Endothelial cell of umbilical vein (primary cell): ENCODE data around the gene PTGDR. TPM values are rescaled to one million over a fixed set of nuclear protein-coding genes. Genes with fewer than 3 reads are reported as not detected.
A peak's percentile ranks its signal among the peaks of the same experiment; 100 is the strongest.

Source experiments
- BruUV-seq: library from RNA; stranded (reverse); fragments of 400-500 nt; replicated peaks from 2 replicates; lab custom pipeline; 2021; lab: Mats Ljungman, UMichigan
- CTCF ChIA-PET: fragments of 300-600, 350-600 bp; sonication (Branson Sonifier 250); formaldehyde crosslinking; loops from one replicate; lab custom pipeline; 2021; ENCODE audit warnings: antibody characterized with exemption, inconsistent platforms; lab: Charles Lee
- POLR2A ChIA-PET: fragments of 300-600, 350-600 bp; sonication (Branson Sonifier 250); formaldehyde crosslinking; loops from one replicate; lab custom pipeline; 2021; ENCODE audit warnings: antibody characterized with exemption, inconsistent platforms; lab: Charles Lee
- DNase-seq: peaks from one replicate; pipeline ENCODE4 v3.0.0-alpha.2; 2011; ENCODE audit warnings: low read depth, low spot score
- FAIRE-seq: peaks from 2 replicates; lab custom pipeline; 2011; peaks lifted over from hg19 to GRCh38; lab: Jason Lieb, UNC
- H2AFZ ChIP-seq: 2 replicates; pipeline ENCODE4 v1.6.0; 2012; ENCODE audit warnings: low read depth, low read length, control low read depth, inconsistent platforms
- H3K27ac ChIP-seq: 2 replicates; pipeline ENCODE4 v1.5.1; 2011; ENCODE audit warnings: low read depth, mild to moderate bottlenecking, control low read depth, low read length, moderate library complexity; ENCODE audit not compliant: insufficient read depth
- H3K27me3 ChIP-seq, 2 experiments: 2 replicates each; pipeline versions ENCODE4 v1.6.0 to v1.6.1; 2011; ENCODE audit warnings: low read length in 2 of 2, mixed read lengths in 1 of 2; ENCODE audit not compliant: control insufficient read depth in 2 of 2, insufficient read depth in 2 of 2
- H3K36me3 ChIP-seq, 2 experiments: 2 replicates in 1 of 2; 3 replicates in 1 of 2; pipeline ENCODE4 v1.5.1; 2011; ENCODE audit warnings: low read length in 2 of 2, mild to moderate bottlenecking in 1 of 2, moderate library complexity in 1 of 2; ENCODE audit not compliant: control insufficient read depth in 2 of 2, insufficient read depth in 2 of 2; ENCODE audit errors: extremely low read depth in 1 of 2
- H3K4me1 ChIP-seq: 3 replicates; pipeline ENCODE4 v1.5.1; 2011; ENCODE audit warnings: mild to moderate bottlenecking, low read length; ENCODE audit not compliant: control insufficient read depth, insufficient read depth; ENCODE audit errors: extremely low read depth
- H3K4me2 ChIP-seq: 2 replicates; pipeline ENCODE4 v1.6.1; 2011; ENCODE audit warnings: low read length, control low read depth, mixed read lengths; ENCODE audit not compliant: insufficient read depth
- H3K4me3 ChIP-seq, 3 experiments: fragments of 200-600 bp in 1 of 3; sonication (generic), shearing (Covaris generic) in 1 of 3; replicated peaks in 1 of 3; 2 replicates each; pipeline ENCODE4 v1.5.1; 2011 to 2016; ENCODE audit warnings: control low read depth in 3 of 3, low read length in 3 of 3, mild to moderate bottlenecking in 2 of 3, inconsistent platforms in 1 of 3, low read depth in 1 of 3, moderate library complexity in 1 of 3; ENCODE audit not compliant: insufficient read depth in 1 of 3
- H3K79me2 ChIP-seq: 2 replicates; pipeline ENCODE4 v1.6.0; 2012; ENCODE audit warnings: low read length, inconsistent platforms; ENCODE audit not compliant: control insufficient read depth, insufficient read depth
- H3K9ac ChIP-seq: replicated peaks from 2 replicates; pipeline ENCODE3; 2011; ENCODE audit warnings: low read length, control low read depth; ENCODE audit not compliant: insufficient read depth; ENCODE audit errors: extremely low read depth
- H3K9me1 ChIP-seq: replicated peaks from 3 replicates; pipeline ENCODE4 v1.6.0; 2011; ENCODE audit warnings: mild to moderate bottlenecking, low read length; ENCODE audit not compliant: control insufficient read depth, insufficient read depth; ENCODE audit errors: extremely low read depth
- H3K9me3 ChIP-seq: replicated peaks from 2 replicates; pipeline ENCODE4 v1.5.1; 2012; ENCODE audit warnings: low read length, inconsistent platforms; ENCODE audit not compliant: control insufficient read depth, insufficient read depth
- H4K20me1 ChIP-seq: replicated peaks from 2 replicates; pipeline ENCODE3; 2011; ENCODE audit warnings: mild to moderate bottlenecking, low read length; ENCODE audit not compliant: control insufficient read depth, insufficient read depth; ENCODE audit errors: extremely low read depth
- EZH2 ChIP-seq: IDR thresholded peaks from 2 replicates; pipeline ENCODE4 v1.6.1; 2012; ENCODE audit warnings: borderline replicate concordance, low read depth, mild to moderate bottlenecking, moderate library complexity, low read length, inconsistent platforms; ENCODE audit not compliant: severe bottlenecking
- GATA2 ChIP-seq: IDR thresholded peaks from 2 replicates; pipeline ENCODE4 v1.7.0; 2011; ENCODE audit warnings: low read depth, mild to moderate bottlenecking, moderate library complexity, mixed read lengths, low read length; ENCODE audit not compliant: insufficient read length, insufficient read depth
- MYC ChIP-seq: IDR thresholded peaks from one replicate; pipeline ENCODE4 v1.6.1; 2011; ENCODE audit warnings: mild to moderate bottlenecking, low read depth, low read length
- POLR2AphosphoS5 ChIP-seq: IDR thresholded peaks from 2 replicates; pipeline ENCODE4 v1.6.1; 2012; ENCODE audit warnings: low read depth, mild to moderate bottlenecking, control low read depth, low read length, moderate library complexity; ENCODE audit not compliant: insufficient read depth
- dilution Hi-C: fragments of 300-500 bp; cut with MboI; formaldehyde crosslinking; loops from one replicate; pipeline ENCODE4 v1.15.0; 2019; ENCODE audit warnings: low sequenced_read_pairs; ENCODE audit not compliant: extremely low pct_ligation_motif_present
- intact Hi-C: fragments of 100-400 bp; cut with micrococcal nuclease; formaldehyde crosslinking; loops from one replicate; pipeline ENCODE4 v1.10.0; 2022
- polyA plus RNA-seq, 4 experiments: library from polyadenylated mRNA; depleted of rRNA in 3 of 4; stranded (reverse) in 3 of 4; unstranded in 1 of 4; fragments of >200 nt; gene quantifications; 2 replicates each; pipeline versions ENCODE4 v1.2.1 to v1.2.3, GENCODE V29; 2011 to 2012; ENCODE audit warnings: missing spikeins in 1 of 4
- total RNA-seq: library from RNA; stranded (reverse); gene quantifications from 2 replicates; pipeline ENCODE4 v1.2.3, GENCODE V29; 2021
- TF ChIP-seq, protein P1 (sequence below), 2 donors: IDR thresholded peaks; 1 replicate in 1 of 2; 2 replicates in 1 of 2; pipeline ENCODE4 v1.5.1; 2011; ENCODE audit warnings: low read length in 2 of 2, mild to moderate bottlenecking in 2 of 2, moderate library complexity in 2 of 2, control low read depth in 1 of 2, inconsistent platforms in 1 of 2, low read depth in 1 of 2; ENCODE audit not compliant: insufficient read depth in 1 of 2; ENCODE audit errors: extremely low read depth in 1 of 2

The PTGDR gene
- total and polyA plus RNA-seq, 2 donors (not counting 3 experiments of a cell fraction or from before 2014, with no cell fraction given): not detected

DNA sequence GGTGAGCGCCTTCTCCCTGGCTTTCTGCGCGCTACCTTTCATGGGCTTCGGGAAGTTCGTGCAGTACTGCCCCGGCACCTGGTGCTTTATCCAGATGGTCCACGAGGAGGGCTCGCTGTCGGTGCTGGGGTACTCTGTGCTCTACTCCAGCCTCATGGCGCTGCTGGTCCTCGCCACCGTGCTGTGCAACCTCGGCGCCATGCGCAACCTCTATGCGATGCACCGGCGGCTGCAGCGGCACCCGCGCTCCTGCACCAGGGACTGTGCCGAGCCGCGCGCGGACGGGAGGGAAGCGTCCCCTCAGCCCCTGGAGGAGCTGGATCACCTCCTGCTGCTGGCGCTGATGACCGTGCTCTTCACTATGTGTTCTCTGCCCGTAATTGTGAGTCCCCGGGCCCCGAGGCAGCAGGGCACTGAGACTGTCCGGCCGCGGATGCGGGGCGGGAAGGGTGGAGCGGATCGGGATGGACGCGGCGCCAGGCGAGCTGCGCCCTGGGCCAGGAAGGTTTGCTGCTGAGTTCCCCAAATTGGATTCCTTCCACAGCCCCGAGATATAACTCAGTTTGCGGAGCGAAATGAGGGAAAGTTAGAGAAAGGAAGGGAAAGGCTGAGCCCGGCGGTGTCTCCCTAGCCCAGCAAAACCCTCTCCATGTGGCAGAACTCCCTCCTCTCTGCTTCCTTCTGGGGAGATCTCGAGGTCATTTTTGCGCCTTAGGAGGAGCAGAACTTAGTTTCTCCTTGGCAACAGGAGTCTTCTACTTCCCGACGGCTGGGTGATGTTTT, 972 bp downstream of the PTGDR start:
- no peaks in the 10 kb centered on the region for H3K9me3 ChIP-seq
- H3K9me1 ChIP-seq: no peaks in the 10 kb centered on the region
- no peak overlapping the region for H3K27ac ChIP-seq
- peaks cover 58 to 65% of the 10 kb centered on the region in 2 experiments for H3K27me3 ChIP-seq
- TF ChIP-seq POLR2AphosphoS5 (no peak), EZH2 (peak; percentile 86), MYC (no peak), GATA2 (no peak)
- ChIA-PET CTCF (no interaction called here), POLR2A (no interaction called here)
- no peak overlapping the region for H2AFZ ChIP-seq
- DNase-seq (no peak), FAIRE-seq (no peak)
- no TSS peak for BruUV-seq
- dilution Hi-C loops (no loop called here), intact Hi-C loops (no loop called here)
- H3K4me1 ChIP-seq: peaks cover 7% of the 10 kb centered on the region
- no peak overlapping the region for H3K4me3 ChIP-seq
- no peaks in the 10 kb centered on the region for H3K36me3 ChIP-seq
- H3K9ac ChIP-seq: no peak overlapping the region
- H3K79me2 ChIP-seq: no peaks in the 10 kb centered on the region
- no peak overlapping the region for H3K4me2 ChIP-seq
- H4K20me1 ChIP-seq: no peaks in the 10 kb centered on the region

DNA sequence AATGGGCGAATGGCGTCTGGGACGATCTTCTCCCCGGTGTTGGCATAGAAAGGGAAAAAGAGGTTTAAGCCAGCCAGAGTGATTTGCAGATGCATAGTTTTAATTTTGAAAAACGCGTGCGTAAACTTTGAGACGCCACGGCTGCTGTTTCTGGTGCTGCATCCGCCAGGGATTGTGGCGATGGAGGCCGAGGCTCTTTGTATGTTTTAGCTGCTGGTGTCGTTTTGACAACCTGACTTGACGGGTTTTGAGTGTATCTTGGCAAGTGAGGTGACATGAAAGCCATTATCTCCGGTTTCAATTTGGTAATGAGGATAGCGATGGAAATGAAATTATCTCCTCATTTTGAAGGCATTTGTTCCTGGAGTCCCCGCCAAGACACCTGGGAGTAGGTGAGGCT, 1.6 kb downstream of the PTGDR start:
- H2AFZ ChIP-seq: no peak overlapping the region
- CTCF ChIA-PET: no interaction called here

More for the DNA sequence above, 1.6 kb downstream of the PTGDR start:
- Histone ChIP-seq H3K79me2 (no peaks in the 10 kb centered on the region), H3K27me3 (peaks cover 54 to 62% of the 10 kb centered on the region in 2 experiments), H3K9me1 (no peaks in the 10 kb centered on the region), H3K4me3 (no peak overlapping the region), H4K20me1 (no peaks in the 10 kb centered on the region), H3K36me3 (no peaks in the 10 kb centered on the region), H3K4me1 (peaks cover 7% of the 10 kb centered on the region), H3K9ac (no peak overlapping the region), H3K27ac (no peak overlapping the region), H3K4me2 (no peak overlapping the region), H3K9me3 (no peaks in the 10 kb centered on the region)
- POLR2A ChIA-PET: no interaction called here
- DNase-seq (no peak), FAIRE-seq (no peak)
- intact Hi-C loops: no loop called here
- no TSS peak for BruUV-seq
- dilution Hi-C loops: no loop called here
- TF ChIP-seq EZH2: peak; percentile 28
- TF ChIP-seq, protein P1, sequence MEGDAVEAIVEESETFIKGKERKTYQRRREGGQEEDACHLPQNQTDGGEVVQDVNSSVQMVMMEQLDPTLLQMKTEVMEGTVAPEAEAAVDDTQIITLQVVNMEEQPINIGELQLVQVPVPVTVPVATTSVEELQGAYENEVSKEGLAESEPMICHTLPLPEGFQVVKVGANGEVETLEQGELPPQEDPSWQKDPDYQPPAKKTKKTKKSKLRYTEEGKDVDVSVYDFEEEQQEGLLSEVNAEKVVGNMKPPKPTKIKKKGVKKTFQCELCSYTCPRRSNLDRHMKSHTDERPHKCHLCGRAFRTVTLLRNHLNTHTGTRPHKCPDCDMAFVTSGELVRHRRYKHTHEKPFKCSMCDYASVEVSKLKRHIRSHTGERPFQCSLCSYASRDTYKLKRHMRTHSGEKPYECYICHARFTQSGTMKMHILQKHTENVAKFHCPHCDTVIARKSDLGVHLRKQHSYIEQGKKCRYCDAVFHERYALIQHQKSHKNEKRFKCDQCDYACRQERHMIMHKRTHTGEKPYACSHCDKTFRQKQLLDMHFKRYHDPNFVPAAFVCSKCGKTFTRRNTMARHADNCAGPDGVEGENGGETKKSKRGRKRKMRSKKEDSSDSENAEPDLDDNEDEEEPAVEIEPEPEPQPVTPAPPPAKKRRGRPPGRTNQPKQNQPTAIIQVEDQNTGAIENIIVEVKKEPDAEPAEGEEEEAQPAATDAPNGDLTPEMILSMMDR (IDR thresholded peaks at IDR 0.05; ENCODE audit: extremely low read depth in 1 of 2, insufficient read depth in 1 of 2, low read depth in 1 of 2, low read length in 2 of 2): no peak
